DND-41 (cell line): ENCODE results near the gene NIBAN1.

Source experiments
- ATAC-seq: fragments of 200-7000 bp; cut with Tn5 transposase; 3 replicates; pipeline ENCODE4 v1.9.1; 2021; ENCODE audit warnings: low read depth; ENCODE audit not compliant: insufficient read depth
- DNase-seq: peaks from one replicate; pipeline ENCODE4 v3.0.0-alpha.2; 2020
- H2AFZ ChIP-seq: 2 replicates; pipeline ENCODE4 v1.6.0; 2012; ENCODE audit warnings: low read depth, low read length
- H3K27ac ChIP-seq: 2 replicates; pipeline ENCODE4 v1.5.1; 2012; ENCODE audit warnings: low read length, inconsistent platforms
- H3K27me3 ChIP-seq: fragments of 200-600 bp; sonication (generic); 2 replicates; pipeline ENCODE4 v1.6.0; 2012; ENCODE audit warnings: low read length, mild to moderate bottlenecking, inconsistent platforms; ENCODE audit not compliant: insufficient read depth, poor library complexity
- H3K36me3 ChIP-seq: 2 replicates; pipeline ENCODE4 v1.5.1; 2012; ENCODE audit warnings: low read length, inconsistent platforms; ENCODE audit not compliant: insufficient read depth
- H3K4me1 ChIP-seq: 2 replicates; pipeline ENCODE4 v1.5.1; 2012; ENCODE audit warnings: mild to moderate bottlenecking, low read length; ENCODE audit not compliant: insufficient read depth
- H3K4me2 ChIP-seq: 2 replicates; pipeline ENCODE4 v1.6.0; 2012; ENCODE audit warnings: mild to moderate bottlenecking, moderate library complexity, low read length, inconsistent platforms; ENCODE audit not compliant: insufficient read depth
- H3K4me3 ChIP-seq, 2 experiments: fragments of 200-600 bp in 1 of 2; shearing (Covaris generic) in 1 of 2; 2 replicates each; pipeline ENCODE4 v1.5.1; 2012 to 2016; ENCODE audit warnings: inconsistent platforms in 2 of 2, low read length in 2 of 2, mild to moderate bottlenecking in 2 of 2, low read depth in 1 of 2, moderate library complexity in 1 of 2
- H3K79me2 ChIP-seq: 2 replicates; pipeline ENCODE4 v1.6.0; 2012; ENCODE audit warnings: low read length, inconsistent platforms; ENCODE audit not compliant: insufficient read depth
- H3K9ac ChIP-seq: 2 replicates; pipeline ENCODE4 v1.6.0; 2012; ENCODE audit warnings: low read depth, mild to moderate bottlenecking, inconsistent platforms, low read length, moderate library complexity
- H3K9me3 ChIP-seq: 2 replicates; pipeline ENCODE4 v1.5.1; 2012; ENCODE audit warnings: low read length, moderate library complexity, mild to moderate bottlenecking, inconsistent platforms; ENCODE audit not compliant: insufficient read depth, severe bottlenecking
- H4K20me1 ChIP-seq: 2 replicates; pipeline ENCODE4 v1.6.0; 2012; ENCODE audit warnings: low read length; ENCODE audit not compliant: insufficient read depth
- CTCF ChIP-seq: IDR thresholded peaks from 2 replicates; pipeline ENCODE4 v1.5.1; 2012; ENCODE audit warnings: borderline replicate concordance, low read length, moderate library complexity, mild to moderate bottlenecking; ENCODE audit not compliant: poor library complexity, severe bottlenecking; ENCODE audit errors: extremely low read depth
- EZH2 ChIP-seq: IDR thresholded peaks from 3 replicates; pipeline ENCODE4 v1.6.1; 2012; ENCODE audit warnings: borderline replicate concordance, low read depth, mild to moderate bottlenecking, moderate library complexity, low read length, inconsistent platforms; ENCODE audit not compliant: severe bottlenecking

NIBAN1 gene

GRCh38 chr1:184945678-184946412 is 28.5 kb downstream of the NIBAN1 start:
- ATAC-seq (no peak), DNase-seq (no peak)
- Histone ChIP-seq H3K9me3 (no peaks in the 10 kb centered on the region), H3K4me2 (no peak overlapping the region), H3K79me2 (no peaks in the 10 kb centered on the region), H3K4me1 (no peaks in the 10 kb centered on the region), H3K9ac (no peak overlapping the region), H3K36me3 (no peaks in the 10 kb centered on the region), H3K27me3 (no peaks in the 10 kb centered on the region), H4K20me1 (no peaks in the 10 kb centered on the region), H3K27ac (no peak overlapping the region), H3K4me3 (no peak overlapping the region), H2AFZ (no peak overlapping the region)
- TF ChIP-seq EZH2 (no peak), CTCF (no peak)

DNA sequence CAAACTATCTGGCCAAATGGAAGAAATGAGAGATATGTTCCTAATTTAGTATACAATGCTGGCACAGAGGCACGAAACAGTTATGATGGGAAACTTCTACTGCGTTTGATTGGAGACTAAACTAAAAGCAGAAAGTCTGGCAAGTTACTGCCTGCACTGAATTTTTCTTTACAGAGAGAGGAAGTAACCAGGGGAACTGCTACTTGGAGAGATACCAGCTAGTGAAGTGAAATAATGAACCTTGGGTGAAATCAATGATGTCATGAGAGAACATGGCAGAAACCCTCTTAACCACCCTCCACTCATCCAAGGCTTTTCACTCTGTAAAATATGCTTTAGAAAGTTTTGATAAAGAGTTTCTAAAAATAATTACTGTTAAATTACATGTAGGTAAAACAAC is 29.3 kb downstream of the NIBAN1 start:
- no peak for ATAC-seq
- Histone ChIP-seq H3K4me3 (no peak overlapping the region), H2AFZ (no peak overlapping the region), H3K9ac (no peak overlapping the region), H3K9me3 (no peaks in the 10 kb centered on the region), H3K79me2 (no peaks in the 10 kb centered on the region), H3K27ac (no peak overlapping the region), H4K20me1 (no peaks in the 10 kb centered on the region), H3K27me3 (no peaks in the 10 kb centered on the region), H3K36me3 (no peaks in the 10 kb centered on the region), H3K4me1 (no peaks in the 10 kb centered on the region), H3K4me2 (no peak overlapping the region)
- TF ChIP-seq CTCF (no peak), EZH2 (no peak)
- no peak for DNase-seq

DNA sequence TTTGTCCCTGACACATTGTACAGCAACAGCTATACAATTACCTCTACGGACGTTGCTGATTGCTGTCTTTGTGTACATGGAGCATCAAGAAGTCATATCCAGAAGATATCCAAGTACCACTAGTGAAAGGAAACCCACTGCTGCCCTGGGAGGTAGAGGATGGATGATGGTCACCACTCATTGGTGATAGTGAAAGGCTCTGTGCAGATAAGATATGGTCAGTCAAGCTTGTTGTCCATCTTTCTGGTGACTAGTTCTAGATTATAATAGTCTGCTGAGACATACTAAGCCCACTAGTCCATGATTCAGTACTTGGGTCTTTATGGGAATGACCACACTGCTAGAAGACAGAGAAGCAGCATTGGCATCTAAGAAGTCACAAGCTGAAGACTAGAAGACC is 30.3 kb downstream of the NIBAN1 start:
- H3K27me3 ChIP-seq = no peaks in the 10 kb centered on the region
- H3K4me2 ChIP-seq = no peak overlapping the region
- no peak for TF ChIP-seq EZH2
- TF ChIP-seq CTCF = no peak
- H2AFZ ChIP-seq = no peak overlapping the region
- H3K9me3 ChIP-seq = no peaks in the 10 kb centered on the region
- no peak overlapping the region for H3K9ac ChIP-seq
- no peaks in the 10 kb centered on the region for H3K4me1 ChIP-seq
- no peaks in the 10 kb centered on the region for H3K36me3 ChIP-seq
- no peak overlapping the region for H3K4me3 ChIP-seq
- no peak overlapping the region for H3K27ac ChIP-seq
- no peak for ATAC-seq
- DNase-seq = no peak
- no peaks in the 10 kb centered on the region for H4K20me1 ChIP-seq
- no peaks in the 10 kb centered on the region for H3K79me2 ChIP-seq

DNA sequence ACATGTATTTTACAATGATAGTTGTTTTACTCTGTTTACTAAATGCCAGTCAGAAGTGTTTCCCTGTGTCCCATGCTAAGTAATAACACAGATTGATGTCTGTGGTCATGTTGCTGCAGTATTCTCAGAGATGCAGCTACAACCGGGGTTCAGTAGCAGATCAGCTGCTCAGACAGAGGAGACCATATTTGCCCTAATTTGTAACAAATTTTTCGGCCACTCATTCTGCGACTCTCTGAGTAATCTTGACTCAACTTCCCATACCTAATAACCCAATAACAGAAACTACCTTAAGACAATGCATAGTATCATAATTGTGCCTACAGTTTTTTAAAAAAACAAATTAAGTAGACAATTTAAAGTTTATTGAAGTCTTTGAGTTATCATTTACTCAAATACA is 32.6 kb downstream of the NIBAN1 start:
- Histone ChIP-seq H3K4me2 (no peak overlapping the region), H3K79me2 (no peaks in the 10 kb centered on the region), H3K4me3 (no peak overlapping the region)

More for the DNA sequence above, 32.6 kb downstream of the NIBAN1 start:
- Histone ChIP-seq H3K36me3 (no peaks in the 10 kb centered on the region), H4K20me1 (no peaks in the 10 kb centered on the region), H3K27me3 (no peaks in the 10 kb centered on the region), H2AFZ (no peak overlapping the region), H3K4me1 (no peaks in the 10 kb centered on the region), H3K9ac (no peak overlapping the region), H3K27ac (no peak overlapping the region), H3K9me3 (no peaks in the 10 kb centered on the region)
- DNase-seq = no peak
- TF ChIP-seq CTCF (no peak), EZH2 (no peak)
- ATAC-seq = no peak
